GM12864 (cell line): ENCODE measurements around the gene FBXO27.
"Not testable (repeated sequence)": the region's sequence is repeated elsewhere in the genome, so short reads cannot be mapped to it uniquely, and the experiment has no call there.

ENCODE experiments used
- DNase-seq: peaks from one replicate; pipeline ENCODE4 v3.0.0-alpha.2; 2011; ENCODE audit warnings: low read depth
- H3K4me3 ChIP-seq: 2 replicates; pipeline ENCODE4 v1.5.1; 2011; ENCODE audit warnings: mild to moderate bottlenecking, low read depth, low read length, control low read depth
- TF ChIP-seq, protein P1 (sequence below): IDR thresholded peaks from 2 replicates; pipeline ENCODE4 v1.5.1; 2011; ENCODE audit warnings: low read depth, mild to moderate bottlenecking, moderate library complexity, low read length, control low read depth, inconsistent platforms; ENCODE audit errors: missing control alignments

Gene FBXO27

DNA sequence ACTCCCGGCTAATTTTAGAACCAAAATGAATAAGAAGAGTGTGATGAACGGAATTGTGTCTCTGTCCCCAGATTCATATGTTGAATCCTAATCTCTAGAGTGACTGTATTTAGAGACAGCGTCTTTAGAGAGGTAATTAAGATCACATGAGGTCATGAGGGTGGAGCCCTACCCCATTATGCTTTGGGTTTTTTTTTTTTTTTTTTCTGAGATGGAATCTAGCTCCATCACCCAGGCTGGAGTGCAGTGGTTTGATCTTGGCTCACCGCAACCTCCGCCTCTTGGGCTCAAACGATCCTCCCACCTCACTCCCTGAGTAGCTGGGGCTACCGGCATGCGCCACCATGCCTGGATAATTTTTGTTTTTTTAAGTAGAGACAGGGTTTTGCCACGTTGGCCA lies 27.9 kb downstream of the FBXO27 start:
- TF ChIP-seq, protein P1, sequence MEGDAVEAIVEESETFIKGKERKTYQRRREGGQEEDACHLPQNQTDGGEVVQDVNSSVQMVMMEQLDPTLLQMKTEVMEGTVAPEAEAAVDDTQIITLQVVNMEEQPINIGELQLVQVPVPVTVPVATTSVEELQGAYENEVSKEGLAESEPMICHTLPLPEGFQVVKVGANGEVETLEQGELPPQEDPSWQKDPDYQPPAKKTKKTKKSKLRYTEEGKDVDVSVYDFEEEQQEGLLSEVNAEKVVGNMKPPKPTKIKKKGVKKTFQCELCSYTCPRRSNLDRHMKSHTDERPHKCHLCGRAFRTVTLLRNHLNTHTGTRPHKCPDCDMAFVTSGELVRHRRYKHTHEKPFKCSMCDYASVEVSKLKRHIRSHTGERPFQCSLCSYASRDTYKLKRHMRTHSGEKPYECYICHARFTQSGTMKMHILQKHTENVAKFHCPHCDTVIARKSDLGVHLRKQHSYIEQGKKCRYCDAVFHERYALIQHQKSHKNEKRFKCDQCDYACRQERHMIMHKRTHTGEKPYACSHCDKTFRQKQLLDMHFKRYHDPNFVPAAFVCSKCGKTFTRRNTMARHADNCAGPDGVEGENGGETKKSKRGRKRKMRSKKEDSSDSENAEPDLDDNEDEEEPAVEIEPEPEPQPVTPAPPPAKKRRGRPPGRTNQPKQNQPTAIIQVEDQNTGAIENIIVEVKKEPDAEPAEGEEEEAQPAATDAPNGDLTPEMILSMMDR: no peak
- DNase-seq: no peak
- no peak overlapping the region for H3K4me3 ChIP-seq

DNA sequence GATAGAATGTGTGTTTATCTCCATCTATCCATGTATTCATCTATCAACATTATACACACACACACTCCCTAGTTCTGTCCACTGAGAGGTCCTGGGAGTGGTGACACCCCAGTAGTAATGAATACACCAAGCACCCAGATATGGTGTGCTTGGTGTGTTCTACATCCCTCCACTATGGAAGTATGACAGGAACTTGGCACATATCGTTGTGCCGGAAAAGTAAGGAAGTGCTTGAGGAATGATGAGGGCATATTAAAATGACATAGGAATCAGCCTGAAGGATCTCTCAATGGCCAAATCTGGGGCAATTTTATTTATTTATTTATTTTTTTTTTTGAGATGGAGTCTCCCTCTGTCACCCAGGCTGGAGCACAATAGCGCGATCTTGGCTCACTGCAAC lies 28.6 kb downstream of the FBXO27 start:
- no peak overlapping the region for H3K4me3 ChIP-seq
- TF ChIP-seq, protein P1: no peak
- DNase-seq: no peak

DNA sequence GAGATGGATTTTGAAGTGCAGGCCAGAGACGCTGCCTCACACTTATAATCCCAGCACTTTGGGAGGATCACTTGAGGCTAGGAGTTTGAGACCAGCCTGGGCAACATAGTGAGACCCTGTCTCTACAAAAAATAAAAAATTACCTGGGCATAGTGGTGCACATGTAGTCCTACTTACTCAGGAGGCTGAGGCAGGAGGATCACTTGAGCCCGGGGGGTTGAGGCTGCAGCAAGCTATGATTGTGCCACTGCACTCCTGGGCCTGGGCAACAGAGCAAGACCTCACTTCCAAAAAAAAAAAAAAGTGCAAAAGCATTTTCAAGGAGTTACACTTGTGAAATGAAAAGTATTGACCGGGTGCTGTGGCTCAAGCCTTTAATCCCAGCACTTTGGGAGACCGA lies 29.2 kb downstream of the FBXO27 start:
- H3K4me3 ChIP-seq: no peak overlapping the region
- TF ChIP-seq, protein P1: no peak
- no peak for DNase-seq

DNA sequence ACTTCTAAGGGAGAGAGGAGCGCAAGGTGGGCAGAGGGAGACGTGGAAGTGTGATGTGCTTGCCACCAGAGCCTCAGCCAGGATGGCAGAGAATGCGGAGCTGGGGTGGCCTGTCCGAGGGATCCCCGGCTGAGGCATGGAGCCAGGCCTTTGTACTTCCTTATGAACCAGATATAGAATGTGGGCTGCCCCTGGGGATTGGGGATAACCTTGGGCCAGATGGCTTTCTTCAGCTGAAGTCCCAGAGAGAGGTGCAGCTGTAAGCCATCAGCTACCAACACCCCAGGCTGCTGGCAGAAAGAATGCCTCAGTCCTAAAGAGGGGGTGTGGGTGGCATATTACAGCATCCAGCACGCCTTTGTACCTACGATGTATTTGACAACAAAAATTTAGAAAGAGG lies 31.3 kb downstream of the FBXO27 start:
- H3K4me3 ChIP-seq: no peak overlapping the region
- DNase-seq: no peak
- TF ChIP-seq, protein P1: no peak

DNA sequence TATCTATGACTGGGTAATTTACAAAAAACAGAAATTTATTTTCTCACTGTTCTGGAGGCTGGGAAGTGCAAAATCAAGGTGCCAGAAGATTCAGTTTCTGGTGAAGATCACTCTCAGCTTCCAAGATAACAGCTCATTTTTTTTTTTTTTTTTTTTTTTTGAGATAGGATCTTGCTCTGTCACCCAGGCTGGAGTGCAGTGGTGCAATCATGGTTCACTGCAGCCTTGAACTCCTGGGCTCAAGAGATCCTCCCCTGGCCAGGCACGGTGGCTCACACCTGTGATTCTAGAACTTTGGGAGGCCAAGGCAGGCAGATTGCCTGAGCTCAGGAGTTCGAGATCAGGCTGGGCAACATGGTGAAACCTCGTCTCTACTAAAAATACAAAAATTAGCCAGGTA lies 34.8 kb downstream of the FBXO27 start:
- DNase-seq, H3K4me3 ChIP-seq: not testable (repeated sequence)

DNA sequence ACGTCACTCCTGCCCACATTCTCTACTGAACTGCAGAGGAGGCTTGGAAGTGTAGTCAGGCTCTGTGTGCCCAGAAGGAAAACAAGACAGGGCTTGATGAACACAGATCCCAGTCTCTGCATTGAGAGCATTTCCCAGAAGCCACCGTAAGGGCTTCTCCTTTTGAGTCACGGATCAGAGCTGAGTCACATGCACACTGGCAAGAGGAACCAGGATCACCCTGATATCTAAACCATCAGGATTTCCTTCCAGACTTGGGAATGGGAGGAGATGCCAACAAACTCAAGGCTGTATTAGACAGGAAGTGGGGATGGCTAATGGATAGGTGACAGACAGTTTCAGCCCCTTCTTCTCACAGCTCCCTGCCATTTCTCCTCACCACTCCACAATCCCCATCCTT lies 39.1 kb downstream of the FBXO27 start:
- H3K4me3 ChIP-seq: no peak overlapping the region
- TF ChIP-seq, protein P1: no peak
- DNase-seq: no peak

DNA sequence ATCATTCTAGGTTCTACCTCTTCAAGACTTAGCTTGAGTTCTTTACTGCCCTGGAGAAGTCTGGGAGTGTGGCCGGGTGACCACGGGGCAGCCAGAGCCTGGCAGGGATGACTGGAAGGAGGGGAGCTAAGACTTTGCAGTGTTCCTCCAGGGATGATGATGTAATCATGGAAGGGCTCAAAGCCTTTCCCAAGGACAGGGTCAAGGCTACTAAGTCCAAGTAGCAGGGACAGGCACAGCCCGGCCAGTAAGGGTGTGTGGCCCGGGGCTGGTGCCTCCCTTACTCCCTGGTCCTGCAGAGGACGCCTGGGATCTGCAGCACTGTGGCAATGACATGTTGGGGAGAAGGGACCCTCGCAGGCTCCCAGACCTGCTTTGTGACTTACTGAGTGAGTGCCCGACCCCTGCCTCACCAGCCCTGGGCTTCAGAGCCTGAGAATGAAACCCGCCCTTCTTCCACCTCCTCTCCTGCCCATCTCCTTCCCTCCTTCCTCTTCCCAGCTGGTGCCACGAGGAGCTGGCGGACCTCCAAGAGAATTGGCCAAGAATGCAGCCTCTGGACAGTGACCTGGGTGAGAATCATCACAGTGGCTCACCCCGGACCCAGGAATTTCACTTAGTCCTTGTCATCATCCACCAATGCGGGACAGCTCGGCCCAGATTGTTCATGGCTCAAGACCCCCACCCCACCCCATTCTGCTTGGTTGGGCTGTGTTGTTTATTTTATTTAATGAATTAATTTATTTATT lies 41.2 kb downstream of the FBXO27 start:
- TF ChIP-seq, protein P1: no peak
- DNase-seq: no peak
- H3K4me3 ChIP-seq: no peak overlapping the region

DNA sequence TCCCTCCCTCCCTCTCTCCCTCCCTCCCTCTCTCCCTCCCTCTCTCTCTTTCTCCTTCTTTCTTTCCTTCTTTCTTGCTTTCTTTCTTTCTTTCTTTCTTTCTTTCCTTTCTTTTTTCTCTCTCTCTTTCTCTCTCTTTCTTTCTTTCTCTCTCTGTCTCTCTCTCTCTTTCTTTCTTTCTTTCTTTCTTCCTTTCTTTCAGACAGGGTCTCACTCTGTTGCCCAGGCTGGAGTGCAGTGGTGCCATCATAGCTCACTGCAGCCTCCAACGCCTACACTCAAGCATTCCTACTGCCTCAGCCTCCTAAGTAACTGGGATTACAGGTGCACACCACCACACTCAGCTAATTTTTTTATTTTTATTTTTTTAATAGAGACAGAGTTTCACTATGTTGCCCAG lies 42.7 kb downstream of the FBXO27 start:
- not testable (repeated sequence) for DNase-seq

More for the DNA sequence above, 42.7 kb downstream of the FBXO27 start:
- H3K4me3 ChIP-seq: not testable (repeated sequence)
